GM12878 (cell line): ENCODE measurements around the gene MACF1. TPM values are rescaled to one million over a fixed set of nuclear protein-coding genes. Genes with fewer than 3 reads are reported as not detected.

ENCODE experiments used
- ATAC-seq: fragments of 200-7000 bp; cut with Tn5 transposase; 3 replicates; pipeline ENCODE4 v1.9.1; 2020; ENCODE audit warnings: mild to moderate bottlenecking, moderate library complexity
- BruUV-seq: library from RNA; stranded (reverse); fragments of 400-500 nt; replicated peaks from 2 replicates; lab custom pipeline; 2021; lab: Mats Ljungman, UMichigan
- CTCF ChIA-PET: fragments of 300-600 bp; sonication (Branson Sonifier 250); formaldehyde crosslinking; extraction: SDS; loops from one replicate; lab custom pipeline; 2021; ENCODE audit warnings: inconsistent platforms; lab: Yijun Ruan, JAX
- POLR2A ChIA-PET: fragments of 350-600 bp; formaldehyde crosslinking; extraction: SDS; loops from one replicate; lab custom pipeline; 2021; ENCODE audit warnings: inconsistent platforms; lab: Charles Lee
- RAD21 ChIA-PET: fragments of 300-600 bp; sonication (Branson Sonifier 250); formaldehyde crosslinking; loops from one replicate; lab custom pipeline; 2023; ENCODE audit warnings: antibody characterized with exemption; ENCODE audit not compliant: unreplicated experiment; lab: Charles Lee
- SMC1A ChIA-PET: fragments of 300-600 bp; sonication (Branson Sonifier 250); formaldehyde crosslinking; loops from one replicate; lab custom pipeline; 2023; ENCODE audit not compliant: unreplicated experiment, uncharacterized antibody; lab: Charles Lee
- DNase-seq: peaks from one replicate; pipeline ENCODE4 v3.0.0-alpha.2; 2011; ENCODE audit warnings: low read depth, low spot score
- FAIRE-seq: peaks from 3 replicates; lab custom pipeline; 2011; peaks lifted over from hg19 to GRCh38; lab: Jason Lieb, UNC
- H2AFZ ChIP-seq: 2 replicates; pipeline ENCODE4 v1.6.0; 2011; ENCODE audit warnings: low read depth, low read length, control low read depth; ENCODE audit not compliant: control insufficient read depth
- H3K27ac ChIP-seq: 2 replicates; pipeline ENCODE4 v1.5.1; 2011; ENCODE audit warnings: control low read depth; ENCODE audit not compliant: control insufficient read depth, insufficient read depth
- H3K27me3 ChIP-seq, 2 experiments: replicated peaks in 1 of 2; 2 replicates each; pipeline versions ENCODE4 v1.6.0 to v1.6.1; 2011; ENCODE audit warnings: low read length in 1 of 2; ENCODE audit not compliant: control insufficient read depth in 2 of 2, insufficient read depth in 2 of 2
- H3K36me3 ChIP-seq, 2 experiments: 2 replicates each; pipeline ENCODE4 v1.5.1; 2011; ENCODE audit warnings: low read length in 1 of 2; ENCODE audit not compliant: control insufficient read depth in 2 of 2, insufficient read depth in 2 of 2
- H3K4me1 ChIP-seq: 2 replicates; pipeline ENCODE4 v1.6.1; 2011; ENCODE audit warnings: mild to moderate bottlenecking, low read length, moderate library complexity, mixed read lengths; ENCODE audit not compliant: control insufficient read depth, insufficient read depth
- H3K4me2 ChIP-seq: 2 replicates; pipeline ENCODE4 v1.6.0; 2011; ENCODE audit warnings: control low read depth; ENCODE audit not compliant: control insufficient read depth, insufficient read depth
- H3K4me3 ChIP-seq: fragments of 200-600 bp; sonication (generic); 2 replicates; pipeline ENCODE4 v1.5.1; 2016
- H3K79me2 ChIP-seq: 2 replicates; pipeline ENCODE4 v1.6.0; 2011; ENCODE audit warnings: low read length; ENCODE audit not compliant: control insufficient read depth, insufficient read depth
- H3K9ac ChIP-seq: 2 replicates; pipeline ENCODE4 v1.8.0; 2011; ENCODE audit warnings: low read length, control low read depth, mixed read lengths; ENCODE audit not compliant: control insufficient read depth, insufficient read depth
- H3K9me3 ChIP-seq: replicated peaks from 3 replicates; pipeline ENCODE4 v1.5.1; 2011; ENCODE audit warnings: mild to moderate bottlenecking, low read length; ENCODE audit not compliant: control insufficient read depth, insufficient read depth
- H4K20me1 ChIP-seq: 2 replicates; pipeline ENCODE4 v1.6.0; 2011; ENCODE audit not compliant: control insufficient read depth, insufficient read depth
- ATF3 ChIP-seq: IDR thresholded peaks from 2 replicates; pipeline ENCODE4 v1.6.1; 2011; ENCODE audit warnings: low read depth, mild to moderate bottlenecking, low read length, moderate library complexity, borderline replicate concordance; ENCODE audit errors: extremely low read depth
- BMI1 ChIP-seq: fragments of 450-650 bp; IDR thresholded peaks from 2 replicates; pipeline ENCODE4 v1.6.1; 2016; ENCODE audit warnings: mild to moderate bottlenecking, moderate library complexity, borderline replicate concordance
- FOXM1 ChIP-seq: IDR thresholded peaks from 2 replicates; pipeline ENCODE4 v1.6.1; 2012; ENCODE audit warnings: low read depth, mild to moderate bottlenecking, inconsistent platforms, low read length, moderate library complexity
- JUNB ChIP-seq: IDR thresholded peaks from 2 replicates; pipeline ENCODE4 v1.6.1; 2016; ENCODE audit warnings: antibody characterized with exemption, mild to moderate bottlenecking
- KLF5 ChIP-seq: fragments of 450-650 bp; IDR thresholded peaks from 2 replicates; pipeline ENCODE4 v1.6.1; 2014; ENCODE audit warnings: mild to moderate bottlenecking; ENCODE audit not compliant: partially characterized antibody
- NR2C1 ChIP-seq: fragments of 450-650 bp; IDR thresholded peaks from 2 replicates; pipeline ENCODE4 v1.6.1; 2017; ENCODE audit warnings: antibody characterized with exemption, mild to moderate bottlenecking, moderate library complexity
- RCOR1 ChIP-seq: conservative IDR thresholded peaks from 2 replicates; pipeline ENCODE4 v1.6.1; 2012; ENCODE audit warnings: low read depth, low read length, improper control_type of control experiment
- RELA ChIP-seq: fragments of 450-650 bp; IDR thresholded peaks from 2 replicates; pipeline ENCODE4 v1.8.0; 2014; ENCODE audit warnings: borderline replicate concordance; ENCODE audit not compliant: partially characterized antibody
- RUNX3 ChIP-seq: IDR thresholded peaks from 2 replicates; pipeline ENCODE4 v1.6.1; 2012; ENCODE audit warnings: low read length, inconsistent platforms
- SIN3A ChIP-seq: IDR thresholded peaks from 2 replicates; pipeline ENCODE4 v1.6.1; 2012; ENCODE audit warnings: low read depth, low read length, improper control_type of control experiment
- SIX5 ChIP-seq: IDR thresholded peaks from 2 replicates; pipeline ENCODE4 v1.6.1; 2011; ENCODE audit warnings: mild to moderate bottlenecking, low read depth, low read length, moderate library complexity; ENCODE audit not compliant: severe bottlenecking
- TCF3 ChIP-seq: IDR thresholded peaks from 2 replicates; pipeline ENCODE4 v1.6.1; 2012; ENCODE audit warnings: low read depth, mild to moderate bottlenecking, low read length, borderline replicate concordance; ENCODE audit not compliant: insufficient read depth
- TCF7 ChIP-seq: IDR thresholded peaks from 2 replicates; pipeline ENCODE4 v1.6.1; 2014; ENCODE audit warnings: antibody characterized with exemption, borderline replicate concordance
- YBX1 ChIP-seq: fragments of 450-650 bp; IDR thresholded peaks from 2 replicates; pipeline ENCODE4 v1.6.1; 2016; ENCODE audit warnings: antibody characterized with exemption
- ZNF384 ChIP-seq: IDR thresholded peaks from 2 replicates; pipeline ENCODE4 v1.6.1; 2012; ENCODE audit warnings: low read depth, mild to moderate bottlenecking, low read length, improper control_type of control experiment, borderline replicate concordance
- WGBS: methylation state at CpG from one replicate; pipeline ENCODE4 v1.1.6; 2016; ENCODE audit warnings: low lambda C conversion rate; ENCODE audit not compliant: insufficient replicate concordance, insufficient coverage; ENCODE audit errors: missing lambda C conversion rate; 5-methylcytosine and 5-hydroxymethylcytosine counted together
- in situ Hi-C: fragments of 300-500 bp; cut with MboI; formaldehyde crosslinking; loops from 9 replicates; pipeline ENCODE4 v1.14.3; 2018; ENCODE audit warnings: mixed read lengths
- intact Hi-C: fragments of 100-400 bp; cut with micrococcal nuclease; formaldehyde crosslinking; loops from one replicate; pipeline ENCODE4 v1.14.2; 2022; ENCODE audit not compliant: unreplicated experiment
- polyA plus RNA-seq, 11 experiments: library from polyadenylated mRNA; depleted of rRNA in 4 of 11; unstranded in 6 of 11; stranded (reverse) in 5 of 11; fragments of >200 nt; fragmentation: Nextera tagmentation in 4 of 11; fragmentation: Illumina TruSeq in 1 of 11; extraction: Ambion mirVana in 4 of 11; extraction: Trizol in 1 of 11; gene quantifications; 1 replicate in 1 of 11; 2 replicates in 10 of 11; pipeline versions ENCODE4 v1.2.1 to v1.2.3, GENCODE V29; 2011 to 2016; ENCODE audit warnings: inconsistent platforms in 2 of 11, missing spikeins in 2 of 11, low read depth in 1 of 11
- total RNA-seq, 4 experiments: library from RNA; depleted of rRNA in 3 of 4; stranded (reverse); fragments of >200 nt in 3 of 4; fragmentation: Illumina TruSeq in 1 of 4; extraction: Trizol in 1 of 4; gene quantifications; 2 replicates each; pipeline versions ENCODE4 v1.2.1 to v1.2.3, GENCODE V29; 2013 to 2021
- TF ChIP-seq, protein P1 (sequence below): IDR thresholded peaks from 2 replicates; pipeline ENCODE4 v1.6.1; 2012; ENCODE audit warnings: low read length, inconsistent platforms
- TF ChIP-seq, protein P2 (sequence below): IDR thresholded peaks from 2 replicates; pipeline ENCODE4 v1.6.1; 2011; ENCODE audit warnings: mild to moderate bottlenecking, low read depth, low read length, moderate library complexity; ENCODE audit not compliant: insufficient replicate concordance
- TF ChIP-seq, protein P3 (sequence below): fragments of 450-650 bp; formaldehyde crosslinking; IDR thresholded peaks from 2 replicates; pipeline ENCODE4 v1.4.0; 2020; ENCODE audit warnings: mild to moderate bottlenecking, moderate library complexity

MACF1 gene
- total and polyA plus RNA-seq, 10 of the 15 experiments (the other 5 are each of a cell fraction or from before 2014, with no cell fraction given), result 15.5 to 201 (median 76.9) TPM

GRCh38 chr1:39293375-39294070 lies 89.0 kb downstream of the MACF1 start:
- CTCF ChIA-PET, result interaction anchor here (1.0 to 1.8 kb wide), 7 partner anchors 12 to 186 kb away, joined by 3 to 10 read pairs (median 3); no protein-coding TSS in a partner anchor
- TF ChIP-seq KLF5 (no peak), FOXM1 (no peak), SIX5 (no peak), ATF3 (no peak), TCF3 (no peak), TCF7 (no peak), SIN3A (no peak), NR2C1 (no peak), YBX1 (no peak), RUNX3 (peak; percentile 73), JUNB (peak; percentile 55), ZNF384 (no peak), RELA (no peak), BMI1 (no peak), RCOR1 (no peak)
- TF ChIP-seq, protein P1, sequence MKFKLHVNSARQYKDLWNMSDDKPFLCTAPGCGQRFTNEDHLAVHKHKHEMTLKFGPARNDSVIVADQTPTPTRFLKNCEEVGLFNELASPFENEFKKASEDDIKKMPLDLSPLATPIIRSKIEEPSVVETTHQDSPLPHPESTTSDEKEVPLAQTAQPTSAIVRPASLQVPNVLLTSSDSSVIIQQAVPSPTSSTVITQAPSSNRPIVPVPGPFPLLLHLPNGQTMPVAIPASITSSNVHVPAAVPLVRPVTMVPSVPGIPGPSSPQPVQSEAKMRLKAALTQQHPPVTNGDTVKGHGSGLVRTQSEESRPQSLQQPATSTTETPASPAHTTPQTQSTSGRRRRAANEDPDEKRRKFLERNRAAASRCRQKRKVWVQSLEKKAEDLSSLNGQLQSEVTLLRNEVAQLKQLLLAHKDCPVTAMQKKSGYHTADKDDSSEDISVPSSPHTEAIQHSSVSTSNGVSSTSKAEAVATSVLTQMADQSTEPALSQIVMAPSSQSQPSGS, result no peak
- TF ChIP-seq, protein P2, sequence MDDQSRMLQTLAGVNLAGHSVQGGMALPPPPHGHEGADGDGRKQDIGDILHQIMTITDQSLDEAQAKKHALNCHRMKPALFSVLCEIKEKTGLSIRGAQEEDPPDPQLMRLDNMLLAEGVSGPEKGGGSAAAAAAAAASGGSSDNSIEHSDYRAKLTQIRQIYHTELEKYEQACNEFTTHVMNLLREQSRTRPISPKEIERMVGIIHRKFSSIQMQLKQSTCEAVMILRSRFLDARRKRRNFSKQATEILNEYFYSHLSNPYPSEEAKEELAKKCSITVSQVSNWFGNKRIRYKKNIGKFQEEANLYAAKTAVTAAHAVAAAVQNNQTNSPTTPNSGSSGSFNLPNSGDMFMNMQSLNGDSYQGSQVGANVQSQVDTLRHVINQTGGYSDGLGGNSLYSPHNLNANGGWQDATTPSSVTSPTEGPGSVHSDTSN, result no peak
- TF ChIP-seq, protein P3, sequence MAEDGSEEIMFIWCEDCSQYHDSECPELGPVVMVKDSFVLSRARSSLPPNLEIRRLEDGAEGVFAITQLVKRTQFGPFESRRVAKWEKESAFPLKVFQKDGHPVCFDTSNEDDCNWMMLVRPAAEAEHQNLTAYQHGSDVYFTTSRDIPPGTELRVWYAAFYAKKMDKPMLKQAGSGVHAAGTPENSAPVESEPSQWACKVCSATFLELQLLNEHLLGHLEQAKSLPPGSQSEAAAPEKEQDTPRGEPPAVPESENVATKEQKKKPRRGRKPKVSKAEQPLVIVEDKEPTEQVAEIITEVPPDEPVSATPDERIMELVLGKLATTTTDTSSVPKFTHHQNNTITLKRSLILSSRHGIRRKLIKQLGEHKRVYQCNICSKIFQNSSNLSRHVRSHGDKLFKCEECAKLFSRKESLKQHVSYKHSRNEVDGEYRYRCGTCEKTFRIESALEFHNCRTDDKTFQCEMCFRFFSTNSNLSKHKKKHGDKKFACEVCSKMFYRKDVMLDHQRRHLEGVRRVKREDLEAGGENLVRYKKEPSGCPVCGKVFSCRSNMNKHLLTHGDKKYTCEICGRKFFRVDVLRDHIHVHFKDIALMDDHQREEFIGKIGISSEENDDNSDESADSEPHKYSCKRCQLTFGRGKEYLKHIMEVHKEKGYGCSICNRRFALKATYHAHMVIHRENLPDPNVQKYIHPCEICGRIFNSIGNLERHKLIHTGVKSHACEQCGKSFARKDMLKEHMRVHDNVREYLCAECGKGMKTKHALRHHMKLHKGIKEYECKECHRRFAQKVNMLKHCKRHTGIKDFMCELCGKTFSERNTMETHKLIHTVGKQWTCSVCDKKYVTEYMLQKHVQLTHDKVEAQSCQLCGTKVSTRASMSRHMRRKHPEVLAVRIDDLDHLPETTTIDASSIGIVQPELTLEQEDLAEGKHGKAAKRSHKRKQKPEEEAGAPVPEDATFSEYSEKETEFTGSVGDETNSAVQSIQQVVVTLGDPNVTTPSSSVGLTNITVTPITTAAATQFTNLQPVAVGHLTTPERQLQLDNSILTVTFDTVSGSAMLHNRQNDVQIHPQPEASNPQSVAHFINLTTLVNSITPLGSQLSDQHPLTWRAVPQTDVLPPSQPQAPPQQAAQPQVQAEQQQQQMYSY (CRISPR knock-in tag), result no peak

More at GRCh38 chr1:39293375-39294070, 89.0 kb downstream of the MACF1 start:
- Histone ChIP-seq H3K4me3 (no peak overlapping the region), H2AFZ (no peak overlapping the region), H3K4me2 (no peak overlapping the region), H3K27ac (no peak overlapping the region), H3K79me2 (no peaks in the 10 kb centered on the region), H3K4me1 (no peaks in the 10 kb centered on the region), H3K36me3 (peaks cover 7 to 38% of the 10 kb centered on the region in 2 experiments), H3K9me3 (no peaks in the 10 kb centered on the region), H4K20me1 (no peaks in the 10 kb centered on the region), H3K27me3 (no peaks in the 10 kb centered on the region), H3K9ac (no peak overlapping the region)
- SMC1A ChIA-PET, result interaction anchor here (1.5 kb wide), 1 partner anchor 25 kb away, joined by 7 read pairs; no protein-coding TSS in a partner anchor
- intact Hi-C loops (no loop called here), in situ Hi-C loops (no loop called here)
- RAD21 ChIA-PET, result no interaction called here
- no peak for DNase-seq
- no peak; the same call in 2 of the 3 replicates for ATAC-seq
- POLR2A ChIA-PET, result no interaction called here
- 98% methylated on average over 3 of the region's 3 CpGs for WGBS
- BruUV-seq, result no TSS peak
- FAIRE-seq, result no peak
